Esophagus (tissue), 2 donors: ENCODE data around the gene ZNF547. TPM values are rescaled to one million over a fixed set of nuclear protein-coding genes. Genes with fewer than 3 reads are reported as not detected.

Experiments
- H3K27ac ChIP-seq, 2 donors: one replicate each; pipeline ENCODE4 v1.5.1; 2013; ENCODE audit warnings: low read depth in 2 of 2, mild to moderate bottlenecking in 2 of 2, inconsistent platforms in 1 of 2, low read length in 1 of 2, moderate library complexity in 1 of 2
- H3K27me3 ChIP-seq, 2 donors: one replicate each; pipeline ENCODE4 v1.6.1; 2013; ENCODE audit warnings: low read length in 2 of 2, control low read depth in 1 of 2, mild to moderate bottlenecking in 1 of 2; ENCODE audit not compliant: insufficient read depth in 2 of 2, control insufficient read depth in 1 of 2
- H3K36me3 ChIP-seq, 2 donors: one replicate each; pipeline ENCODE4 v1.6.1; 2013; ENCODE audit warnings: low read length in 1 of 2; ENCODE audit not compliant: control insufficient read depth in 2 of 2, insufficient read depth in 2 of 2
- H3K4me1 ChIP-seq, 2 donors: one replicate each; pipeline ENCODE4 v1.6.1; 2013; ENCODE audit warnings: low read length in 1 of 2; ENCODE audit not compliant: control insufficient read depth in 2 of 2, insufficient read depth in 2 of 2
- H3K4me3 ChIP-seq, 2 donors: one replicate each; pipeline ENCODE4 v1.5.1; 2013; ENCODE audit warnings: low read length in 2 of 2, mild to moderate bottlenecking in 2 of 2, low read depth in 1 of 2, moderate library complexity in 1 of 2
- H3K9me3 ChIP-seq, 2 donors: one replicate each; pipeline ENCODE4 v1.6.1; 2013; ENCODE audit warnings: mild to moderate bottlenecking in 2 of 2, low read depth in 1 of 2, low read length in 1 of 2, moderate library complexity in 1 of 2; ENCODE audit not compliant: control insufficient read depth in 2 of 2, insufficient read depth in 1 of 2
- WGBS, 2 donors: extraction: QIAGEN DNeasy Blood & Tissue Kit; methylation state at CpG; one replicate each; pipeline ENCODE4 v1.1.7; 2013; 5-methylcytosine and 5-hydroxymethylcytosine counted together
- polyA plus RNA-seq, 2 donors: library from polyadenylated mRNA; stranded (reverse); fragments of 200-250 nt; gene quantifications; one replicate each; pipeline ENCODE4 v1.2.3, GENCODE V29; 2013
- donor health status: healthy with polysubstance abuse.
- donor health status: Bipolar disorder and iron deficiency.

ZNF547 gene
- polyA plus RNA-seq, 2 donors, result 1.3 to 2.7 TPM

DNA sequence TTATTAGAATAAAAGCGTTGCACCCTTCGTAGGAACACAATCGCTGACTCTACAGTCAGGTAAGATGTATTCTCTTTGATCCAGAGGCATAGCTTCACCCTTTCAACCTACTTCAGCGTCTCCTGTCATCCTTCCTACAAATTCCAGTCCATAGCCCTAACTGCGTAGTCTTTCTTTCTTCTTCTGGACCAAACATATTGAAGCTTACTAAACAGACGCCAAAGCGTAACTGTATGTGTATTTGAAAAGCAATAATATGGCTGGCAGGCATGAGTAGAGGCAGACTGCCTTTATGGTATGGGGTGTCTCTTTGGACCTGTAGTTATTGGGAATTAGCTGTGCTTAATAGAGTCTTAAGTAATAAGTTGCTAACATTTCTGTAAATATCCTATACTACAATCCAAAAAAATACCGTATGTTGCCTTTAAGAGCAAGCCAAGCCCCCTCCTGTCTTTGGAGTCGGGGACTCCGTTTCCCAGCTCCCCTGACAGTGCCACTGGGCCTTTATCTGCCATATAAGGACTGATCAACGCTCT is 25.9 kb downstream of the ZNF547 start:
- H3K27me3 ChIP-seq, result no peaks in the 10 kb centered on the region
- H3K9me3 ChIP-seq, result peaks cover 0 to 2% of the 10 kb centered on the region in 2 donors
- H3K27ac ChIP-seq, result peak overlapping the region; percentile 61 to 95
- peak overlapping the region; percentile 80 to 87 for H3K4me3 ChIP-seq
- H3K4me1 ChIP-seq, result peaks cover 0 to 3% of the 10 kb centered on the region in 2 donors
- 54 to 56% methylated on average over 11 of the region's 11 CpGs for WGBS, 2 donors
- H3K36me3 ChIP-seq, result peaks cover 3 to 9% of the 10 kb centered on the region in 2 donors

DNA sequence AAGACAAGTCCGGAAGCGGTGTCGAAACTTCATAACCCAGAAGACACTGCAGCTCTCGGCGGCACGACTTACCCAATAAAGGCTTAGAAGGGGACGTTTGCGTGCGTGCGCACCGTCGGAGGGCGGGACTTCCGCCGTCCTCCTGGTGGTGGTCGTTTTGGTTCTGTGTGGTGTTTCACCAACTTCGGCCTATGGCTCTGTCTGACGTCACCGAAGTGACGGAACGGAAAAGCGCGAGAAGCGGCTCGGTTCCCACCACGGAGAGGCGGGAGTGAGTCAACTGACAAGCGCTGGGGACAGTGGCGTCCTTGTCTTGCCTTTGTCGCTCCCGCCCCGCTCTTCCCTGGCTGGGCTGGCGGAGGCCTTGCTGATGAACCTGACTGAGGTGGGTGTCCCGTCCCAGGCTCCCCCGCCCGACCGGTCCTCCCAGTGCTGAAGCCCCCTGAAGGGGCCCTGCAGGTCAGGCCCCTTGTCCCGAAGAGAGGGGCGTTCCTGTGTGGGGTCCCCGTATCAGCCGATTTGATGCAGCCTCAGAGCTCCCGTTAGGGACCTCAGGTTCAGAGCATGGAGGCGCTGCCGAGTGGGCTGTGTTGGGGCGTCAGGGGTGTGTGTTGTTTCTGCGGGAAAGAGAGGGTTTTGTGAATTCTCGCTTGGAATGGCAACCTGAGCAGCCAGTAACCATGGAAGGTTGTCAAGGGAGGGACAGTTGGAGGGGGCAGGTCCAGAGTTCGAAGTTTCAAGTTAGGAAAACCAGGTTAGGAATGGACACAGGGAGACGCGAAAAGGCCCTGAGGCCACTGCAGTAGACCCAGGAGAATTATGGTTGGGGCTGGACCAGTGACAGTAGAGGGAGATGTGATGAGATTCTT is 26.6 kb downstream of the ZNF547 start, which contains the start of gene ZNF548:
TSS of gene ZNF548 (plus strand) at position 125 of the 869 bp plus-strand sequence. CDS start at position 371, 246 bp downstream.
- H3K36me3 ChIP-seq, result peaks cover 7 to 9% of the 10 kb centered on the region in 2 donors
- peaks cover 0 to 3% of the 10 kb centered on the region in 2 donors for H3K4me1 ChIP-seq
- peaks cover 0 to 2% of the 10 kb centered on the region in 2 donors for H3K9me3 ChIP-seq
- H3K4me3 ChIP-seq, result peak within 1 kb of the TSS; percentile 80 to 87
- H3K27ac ChIP-seq, result peak within 1 kb of the TSS; percentile 88 to 95
- 1% methylated on average over 50 of the region's 50 CpGs for WGBS, 2 donors
- no peaks in the 10 kb centered on the region for H3K27me3 ChIP-seq

DNA sequence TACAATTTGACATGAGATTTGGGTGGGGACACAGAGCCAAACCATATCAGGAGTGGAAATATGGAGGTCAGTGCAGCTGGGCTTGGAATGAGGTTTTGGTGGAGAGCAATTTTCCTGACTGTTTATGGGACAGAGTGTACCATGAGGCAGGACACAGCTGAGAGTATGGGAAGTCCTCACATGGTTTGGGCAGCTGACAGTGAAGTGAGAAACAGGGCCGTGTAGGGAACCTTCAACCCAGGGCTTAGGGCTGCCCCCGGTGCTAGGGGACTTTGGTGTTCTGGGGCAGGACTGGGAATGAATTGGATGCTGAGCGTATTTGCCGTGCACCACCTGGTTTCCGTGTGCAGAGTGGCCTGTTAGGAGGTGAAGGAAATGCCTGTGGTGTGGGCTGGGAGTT is 32.4 kb downstream of the ZNF547 start:
- Histone ChIP-seq H3K27me3 (no peaks in the 10 kb centered on the region), H3K9me3 (peaks cover 11 to 32% of the 10 kb centered on the region in 2 donors), H3K27ac (no peak overlapping the region), H3K4me1 (no peaks in the 10 kb centered on the region), H3K36me3 (peaks cover 32 to 41% of the 10 kb centered on the region in 2 donors), H3K4me3 (no peak overlapping the region)
- 89 to 93% methylated on average over 5 of the region's 5 CpGs for WGBS, 2 donors

DNA sequence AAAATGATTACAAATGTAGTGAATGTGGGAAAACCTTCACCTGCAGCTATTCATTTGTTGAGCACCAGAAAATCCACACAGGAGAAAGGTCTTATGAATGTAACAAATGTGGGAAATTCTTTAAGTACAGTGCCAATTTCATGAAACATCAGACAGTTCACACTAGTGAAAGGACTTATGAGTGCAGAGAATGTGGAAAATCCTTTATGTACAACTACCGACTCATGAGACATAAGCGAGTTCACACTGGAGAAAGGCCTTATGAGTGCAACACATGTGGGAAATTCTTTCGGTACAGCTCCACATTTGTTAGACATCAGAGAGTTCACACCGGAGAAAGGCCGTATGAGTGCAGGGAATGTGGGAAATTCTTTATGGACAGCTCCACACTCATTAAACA is 35.5 kb downstream of the ZNF547 start:
- peaks cover 18 to 40% of the 10 kb centered on the region in 2 donors for H3K9me3 ChIP-seq

DNA sequence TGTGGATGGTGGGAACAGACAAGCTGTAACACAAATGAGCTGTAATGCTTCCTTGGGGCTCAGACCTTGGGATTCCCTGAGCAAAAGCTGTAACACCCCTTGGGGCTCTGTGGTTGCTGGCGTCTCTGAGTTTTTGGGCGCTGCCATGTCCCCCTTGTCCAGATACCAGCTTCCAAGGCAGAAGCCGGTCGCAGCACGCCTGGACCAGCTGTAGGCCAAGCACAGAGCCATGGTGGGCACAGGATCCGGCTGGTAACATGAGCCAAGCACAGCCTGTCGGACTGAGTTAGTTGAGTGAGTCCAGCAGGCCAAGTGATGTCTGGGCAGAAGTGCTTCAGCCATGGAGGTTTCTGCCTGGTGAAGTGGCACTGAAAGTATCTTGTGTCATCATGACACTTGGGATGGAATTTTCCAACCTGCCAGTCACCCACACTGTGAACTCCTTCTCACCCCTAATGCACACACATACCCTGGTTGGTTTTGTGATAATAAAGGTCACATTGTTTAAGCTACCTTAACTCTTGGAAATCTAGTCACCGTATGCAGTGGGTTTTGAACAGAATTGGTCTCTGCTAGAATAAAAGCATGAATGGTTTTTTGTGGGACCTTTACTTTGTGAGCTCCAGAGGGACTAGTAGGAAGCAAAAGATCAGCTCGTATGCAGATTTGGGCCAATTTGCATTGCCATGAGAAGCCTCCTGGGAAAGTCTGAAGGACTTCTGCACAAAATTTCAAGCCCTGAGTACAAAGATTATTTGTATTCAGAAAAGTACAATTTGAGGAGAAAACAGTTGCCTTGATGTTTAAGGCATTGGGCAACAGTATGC is 40.6 kb downstream of the ZNF547 start:
- Histone ChIP-seq H3K36me3 (peaks cover 5% of the 10 kb centered on the region in 2 donors), H3K27ac (no peak overlapping the region), H3K4me3 (no peak overlapping the region), H3K9me3 (peaks cover 7 to 13% of the 10 kb centered on the region in 2 donors), H3K27me3 (no peaks in the 10 kb centered on the region), H3K4me1 (no peaks in the 10 kb centered on the region)
- WGBS, 2 donors, result 89 to 91% methylated on average over 9 of the region's 9 CpGs

More for the DNA sequence above, 35.5 kb downstream of the ZNF547 start:
- H3K4me1 ChIP-seq, result no peaks in the 10 kb centered on the region
- H3K36me3 ChIP-seq, result peaks cover 26 to 38% of the 10 kb centered on the region in 2 donors
- H3K27ac ChIP-seq, result no peak overlapping the region
- WGBS, 2 donors, result 97 to 98% methylated on average over 5 of the region's 5 CpGs
- no peaks in the 10 kb centered on the region for H3K27me3 ChIP-seq
- H3K4me3 ChIP-seq, result no peak overlapping the region

DNA sequence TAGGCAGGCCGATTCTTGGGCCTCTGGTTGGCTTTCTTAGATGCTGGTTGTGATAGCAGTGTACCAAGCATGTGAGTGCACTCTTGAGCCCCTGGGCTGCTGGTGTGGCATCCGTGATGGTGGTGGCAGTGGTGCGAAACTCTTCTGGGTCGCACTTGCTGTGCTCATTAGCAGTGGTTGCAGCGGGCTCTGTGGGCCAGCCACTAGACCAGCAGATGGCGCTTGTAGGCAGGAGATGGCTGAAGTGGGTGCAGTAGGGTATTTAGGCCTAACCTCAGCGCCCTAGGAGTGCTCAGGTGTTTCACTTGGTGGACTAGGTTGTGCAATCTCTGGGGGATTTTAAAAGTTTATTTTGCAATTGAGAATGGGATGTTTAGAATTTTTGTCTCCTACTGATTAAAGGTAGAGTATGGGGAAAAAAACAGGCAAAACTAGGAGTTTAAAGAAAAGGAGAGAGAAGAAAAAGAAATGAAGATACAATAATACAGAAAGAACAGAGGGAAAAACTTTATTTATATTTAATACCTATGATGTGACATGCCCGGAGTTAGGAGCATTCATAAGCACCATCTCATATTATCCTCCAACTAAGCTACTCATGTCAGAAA is 43.3 kb downstream of the ZNF547 start:
- Histone ChIP-seq H3K27ac (no peak overlapping the region), H3K36me3 (no peaks in the 10 kb centered on the region), H3K9me3 (peaks cover 7 to 9% of the 10 kb centered on the region in 2 donors), H3K4me1 (no peaks in the 10 kb centered on the region), H3K4me3 (no peak overlapping the region), H3K27me3 (no peaks in the 10 kb centered on the region)
- 14 to 20% methylated on average over 8 of the region's 8 CpGs for WGBS, 2 donors

DNA sequence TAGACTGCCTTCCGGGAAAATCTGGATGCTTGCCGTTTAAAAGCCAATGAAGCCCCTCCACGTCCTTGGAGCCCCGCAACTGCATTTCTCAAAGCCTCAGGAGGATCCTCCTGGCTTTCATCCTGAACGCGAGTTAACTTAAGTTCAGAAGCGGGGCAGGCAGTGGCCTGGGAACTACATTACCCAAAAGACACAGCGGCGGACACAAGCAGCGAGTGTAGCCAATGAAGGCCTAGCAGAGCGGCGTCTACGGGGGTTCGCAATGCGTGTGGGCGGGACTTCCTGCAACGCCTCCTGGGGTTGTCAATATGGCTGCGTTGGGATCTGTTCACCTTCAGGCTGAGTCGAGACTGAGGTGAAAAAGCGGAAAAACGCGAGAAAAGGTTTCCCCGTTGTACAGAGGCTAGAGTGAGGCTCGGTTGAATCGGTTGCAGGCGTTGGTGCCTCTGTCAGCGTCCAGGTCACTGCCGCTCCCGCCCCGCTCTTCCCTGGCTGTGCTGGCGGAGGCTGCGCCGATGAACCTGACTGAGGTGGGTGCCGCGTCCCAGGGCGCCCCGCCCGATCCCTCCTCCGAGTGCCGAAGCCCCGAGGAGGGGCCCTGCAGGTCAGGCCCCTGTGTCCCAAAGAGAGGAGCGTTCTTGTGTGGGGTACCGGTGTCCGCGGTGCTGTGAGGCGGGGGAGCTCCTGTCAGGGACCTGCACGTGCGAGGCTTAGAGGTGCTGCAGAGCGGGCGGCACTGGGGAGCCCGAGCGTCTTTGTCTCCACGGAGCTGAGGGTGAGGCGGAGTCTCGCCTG is 47.7 kb downstream of the ZNF547 start, which contains the start of gene ZNF17:
TSS of gene ZNF17 (plus strand) at position 285 of the 795 bp plus-strand sequence. CDS start 2,455 bp downstream, outside the sequence.
- H3K9me3 ChIP-seq, result peaks cover 0 to 5% of the 10 kb centered on the region in 2 donors
- peak within 1 kb of the TSS; percentile 9 to 89 for H3K27ac ChIP-seq

DNA sequence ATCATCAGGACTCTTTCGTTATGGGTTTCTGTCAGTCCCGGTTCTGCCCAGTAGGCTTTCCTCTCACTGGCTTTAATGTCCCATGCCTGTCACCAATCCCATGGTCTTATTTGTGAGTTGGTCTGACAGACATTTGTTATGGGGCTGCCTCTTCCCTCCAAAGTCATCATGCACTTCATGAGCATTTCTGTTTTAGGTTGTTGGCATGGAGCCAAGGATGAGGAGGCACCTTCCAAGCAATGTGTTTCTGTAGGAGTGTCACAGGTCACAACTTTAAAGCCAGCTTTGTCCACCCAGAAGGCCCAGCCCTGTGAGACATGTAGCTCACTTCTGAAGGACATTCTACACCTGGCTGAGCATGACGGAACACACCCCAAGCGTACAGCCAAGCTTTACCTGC is 56.1 kb downstream of the ZNF547 start:
- Histone ChIP-seq H3K4me3 (no peak overlapping the region), H3K27ac (no peak overlapping the region), H3K4me1 (no peaks in the 10 kb centered on the region), H3K9me3 (peaks cover 7 to 43% of the 10 kb centered on the region in 2 donors), H3K27me3 (no peaks in the 10 kb centered on the region), H3K36me3 (peaks cover 22 to 39% of the 10 kb centered on the region in 2 donors)
- 92 to 97% methylated on average over 4 of the region's 4 CpGs for whole genome bisulfite sequencing, 2 donors

More for the DNA sequence above, 47.7 kb downstream of the ZNF547 start, which contains the start of gene ZNF17:
- Histone ChIP-seq H3K4me1 (peaks cover 0 to 4% of the 10 kb centered on the region in 2 donors), H3K36me3 (peaks cover 0 to 14% of the 10 kb centered on the region in 2 donors), H3K27me3 (no peaks in the 10 kb centered on the region), H3K4me3 (peak within 1 kb of the TSS; percentile 92 to 97)
- 0 to 1% methylated on average over 55 of the region's 55 CpGs for WGBS, 2 donors
